Ramos (cell line): ENCODE measurements around the gene UBE2C.
"Not testable (repeated sequence)": the region's sequence is repeated elsewhere in the genome, so short reads cannot be mapped to it uniquely, and the experiment has no call there.

Experiments
- in situ Hi-C: fragments of 300-500 bp; cut with MboI; formaldehyde crosslinking; loops from one replicate; pipeline ENCODE4 v1.14.3; 2022; ENCODE audit warnings: low sequenced_read_pairs; ENCODE audit not compliant: unreplicated experiment

The UBE2C gene

DNA sequence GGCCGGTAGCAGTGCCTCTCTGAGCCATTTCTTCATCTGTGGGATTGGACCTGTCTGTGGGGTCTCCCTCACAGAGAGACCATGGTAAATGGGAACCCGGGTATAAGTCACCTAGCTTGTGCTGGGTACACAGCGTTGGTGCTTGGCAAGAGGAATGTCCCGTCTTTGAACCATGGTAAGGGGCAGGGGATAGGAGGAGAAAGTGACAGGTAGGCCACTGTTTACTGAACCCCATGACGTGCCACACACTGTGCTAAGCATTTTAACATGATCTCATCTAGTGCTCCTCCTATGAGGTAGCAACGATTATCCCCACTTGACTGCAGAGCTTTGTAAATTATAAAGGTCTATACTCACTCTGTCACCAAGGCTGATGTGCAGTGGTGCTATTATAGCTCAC, 15.3 kb downstream of the UBE2C start:
- in situ Hi-C loops, result no loop called here

- in situ Hi-C loops, result no loop called here
These were observed 16.1 kb downstream of the UBE2C start for GRCh38 chr20:45828589-45828988.

- in situ Hi-C loops, result not testable (repeated sequence)
These were observed 17.2 kb downstream of the UBE2C start for GRCh38 chr20:45829673-45830106.

DNA sequence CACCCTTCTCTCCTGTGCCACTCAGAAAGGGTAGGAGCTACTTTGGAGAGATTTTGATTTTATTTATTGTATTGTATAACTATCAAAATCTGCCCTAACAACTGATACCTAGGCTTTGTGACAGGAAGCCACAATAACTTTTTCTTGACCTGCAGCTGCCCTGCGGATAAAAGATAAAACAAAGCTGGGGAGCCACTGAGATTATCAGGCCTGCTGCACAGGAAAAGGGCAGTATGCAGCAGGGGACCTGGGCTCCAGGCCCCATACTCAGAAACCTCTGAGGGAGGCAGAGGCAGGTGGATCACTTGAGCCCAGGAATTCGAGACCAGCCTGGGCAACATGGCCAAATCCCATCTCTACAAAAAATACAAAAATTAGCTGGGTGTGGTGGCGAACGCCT, 20.2 kb downstream of the UBE2C start:
- in situ Hi-C loops, result no loop called here

- in situ Hi-C loops, result no loop called here
These were observed 20.8 kb downstream of the UBE2C start, which contains the start of gene SNX21 for GRCh38 chr20:45833030-45833882. Gene SNX21 (plus strand): TSS chr20:45833799. CDS start chr20:45833920, 121 bp downstream.

DNA sequence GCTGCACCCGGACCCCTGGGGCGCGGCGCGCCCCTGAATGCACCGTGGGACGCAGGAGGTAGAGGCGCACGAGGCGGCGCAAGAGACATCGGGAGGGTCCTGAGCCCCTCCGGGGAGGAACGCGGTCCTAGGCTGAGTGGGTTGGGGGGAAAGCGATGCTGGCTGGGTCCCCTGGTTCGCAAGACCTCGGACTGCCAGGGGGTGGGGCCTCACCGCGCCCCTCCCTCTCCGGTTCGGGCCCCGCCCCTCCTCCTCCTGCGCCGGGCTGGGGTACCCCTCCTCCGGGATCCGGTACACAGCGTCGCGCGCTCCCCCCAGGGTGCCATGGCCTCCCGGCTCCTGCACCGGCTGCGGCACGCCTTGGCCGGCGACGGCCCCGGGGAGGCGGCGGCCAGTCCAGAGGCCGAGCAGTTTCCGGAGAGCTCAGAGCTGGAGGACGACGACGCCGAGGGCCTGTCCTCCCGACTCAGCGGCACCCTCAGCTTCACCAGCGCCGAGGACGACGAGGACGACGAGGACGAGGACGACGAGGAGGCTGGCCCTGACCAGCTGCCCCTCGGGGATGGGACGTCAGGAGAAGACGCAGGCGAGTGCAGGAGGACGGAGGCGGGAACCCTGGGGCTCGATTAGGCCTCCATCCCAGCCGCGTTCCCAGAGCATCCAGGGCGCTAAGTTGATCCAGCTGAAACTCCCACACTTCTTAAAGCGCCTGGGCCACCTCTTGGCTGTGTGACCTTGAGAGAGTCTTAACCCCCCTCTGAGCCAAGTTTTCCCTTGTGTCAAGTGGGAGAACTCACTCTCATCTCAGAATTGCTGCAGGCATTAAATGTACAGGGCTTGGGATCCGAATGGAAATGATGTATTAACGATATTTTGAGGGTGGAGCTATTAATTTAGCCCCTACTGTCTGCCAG, 21.7 kb downstream of the UBE2C start:
- in situ Hi-C loops, result no loop called here

GRCh38 chr20:45834797-45835161, 22.3 kb downstream of the UBE2C start:
- in situ Hi-C loops, result no loop called here

GRCh38 chr20:45835329-45835765, 22.9 kb downstream of the UBE2C start:
- in situ Hi-C loops, result no loop called here

- in situ Hi-C loops, result no loop called here
These were observed 23.4 kb downstream of the UBE2C start for GRCh38 chr20:45835825-45836224.

GRCh38 chr20:45836841-45837240, 24.4 kb downstream of the UBE2C start:
- in situ Hi-C loops, result no loop called here

- in situ Hi-C loops, result no loop called here
These were observed 28.3 kb downstream of the UBE2C start for GRCh38 chr20:45840700-45841198.

DNA sequence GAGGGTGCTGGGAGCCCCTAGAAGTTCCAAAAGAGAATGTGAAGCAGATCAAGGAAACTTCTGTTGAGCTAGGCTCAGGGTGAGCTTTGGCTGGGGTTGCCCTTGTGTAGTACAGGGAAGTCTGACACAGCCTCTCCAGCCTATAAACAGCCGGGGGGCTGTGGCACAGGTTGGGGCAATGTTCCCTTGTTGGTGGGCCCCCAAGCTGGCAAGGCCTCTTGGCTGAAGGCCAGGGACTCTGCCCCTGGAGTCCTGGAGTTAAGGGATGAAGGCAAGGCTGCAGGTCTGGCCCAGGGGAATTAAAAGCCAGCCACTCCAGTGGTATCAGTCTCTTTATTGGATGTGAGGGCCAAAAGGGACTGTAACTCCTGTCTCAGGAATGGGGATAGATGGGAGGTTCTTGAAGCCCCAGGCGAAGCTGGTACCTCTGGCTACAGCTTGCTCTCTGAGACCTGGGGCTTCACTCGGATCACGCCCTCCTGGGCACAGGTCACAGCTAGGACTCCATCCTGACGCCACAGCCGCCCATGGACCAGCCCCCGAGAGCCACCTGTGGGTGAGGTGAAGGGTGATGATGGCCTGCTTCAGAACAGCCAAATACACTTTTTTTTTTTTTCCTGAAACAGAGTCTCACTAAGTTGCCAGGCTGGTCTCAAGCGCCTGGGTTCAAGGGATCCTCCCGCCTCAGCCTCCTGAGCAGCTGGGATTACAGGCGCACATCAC, 29.1 kb downstream of the UBE2C start:
- in situ Hi-C loops, result no loop called here

DNA sequence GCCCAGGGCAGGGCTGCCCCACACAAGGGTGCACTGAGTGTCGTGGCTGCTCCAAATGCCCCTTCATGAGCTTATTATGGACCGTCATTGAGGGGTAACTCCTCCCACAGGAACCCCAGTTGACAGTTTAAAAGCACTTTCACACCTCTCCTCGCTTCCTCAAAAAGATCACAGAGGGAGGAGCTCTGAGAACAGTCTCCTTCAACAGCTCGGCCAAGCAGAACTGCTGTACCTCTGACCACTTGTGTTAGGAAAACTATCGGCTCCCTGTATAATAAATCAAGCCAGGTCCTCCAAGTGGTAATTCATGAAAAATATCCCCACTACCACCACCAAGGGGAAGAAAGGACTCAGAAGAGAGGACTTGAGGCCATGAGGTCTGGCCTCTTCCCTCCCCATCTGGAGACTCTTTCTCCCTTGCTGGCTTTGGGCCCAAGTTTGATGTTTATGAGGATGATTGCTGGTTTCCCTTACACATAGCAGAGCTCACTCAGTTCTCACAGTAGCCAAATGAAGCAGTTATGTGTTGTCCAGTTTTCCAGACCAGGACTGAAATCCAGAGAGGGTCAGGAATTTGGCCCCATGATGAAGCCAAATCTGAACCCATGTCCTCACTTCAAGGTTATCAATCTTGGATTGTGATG, 29.8 kb downstream of the UBE2C start:
- in situ Hi-C loops, result no loop called here

DNA sequence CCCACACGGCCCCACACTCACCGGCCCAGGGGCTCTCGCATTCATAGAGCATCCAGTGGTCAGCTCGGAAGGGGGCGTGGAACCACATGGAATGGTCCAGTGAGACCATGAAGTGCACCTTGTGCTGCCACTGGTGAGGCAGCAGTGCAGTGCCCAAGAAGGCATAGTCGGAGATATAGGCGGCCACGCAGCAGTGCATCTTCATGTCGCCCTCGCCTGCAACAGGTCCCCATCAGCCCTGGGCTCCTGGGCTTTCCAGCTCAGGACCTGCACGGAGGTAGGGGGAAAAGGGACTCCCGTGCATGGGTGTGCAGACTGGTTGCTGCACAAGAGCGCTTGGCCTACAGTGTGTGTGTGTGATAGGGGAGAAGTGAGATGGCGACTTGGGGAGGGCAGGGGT, 31.1 kb downstream of the UBE2C start:
- in situ Hi-C loops, result no loop called here

DNA sequence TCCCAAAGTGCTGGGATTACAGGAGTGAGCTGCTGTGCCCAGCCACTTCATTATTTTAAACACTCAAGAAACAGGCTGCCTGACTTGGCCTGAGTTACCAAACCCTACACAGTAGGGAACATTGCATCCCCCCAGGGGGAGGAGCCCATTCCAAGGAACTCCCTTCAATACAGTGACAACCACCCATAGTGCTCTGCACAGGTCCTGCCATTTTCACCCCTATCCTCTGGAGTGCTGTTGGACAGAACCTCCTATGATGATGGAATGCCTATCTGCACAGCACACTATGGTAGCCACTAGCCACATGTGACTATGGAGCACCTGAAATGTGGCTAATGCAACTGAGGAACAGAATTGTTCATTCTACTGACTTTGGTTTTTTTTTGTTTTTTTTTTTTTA, 33.0 kb downstream of the UBE2C start:
- in situ Hi-C loops, result no loop called here

GRCh38 chr20:45848421-45848820, 36.0 kb downstream of the UBE2C start:
- in situ Hi-C loops, result no loop called here

DNA sequence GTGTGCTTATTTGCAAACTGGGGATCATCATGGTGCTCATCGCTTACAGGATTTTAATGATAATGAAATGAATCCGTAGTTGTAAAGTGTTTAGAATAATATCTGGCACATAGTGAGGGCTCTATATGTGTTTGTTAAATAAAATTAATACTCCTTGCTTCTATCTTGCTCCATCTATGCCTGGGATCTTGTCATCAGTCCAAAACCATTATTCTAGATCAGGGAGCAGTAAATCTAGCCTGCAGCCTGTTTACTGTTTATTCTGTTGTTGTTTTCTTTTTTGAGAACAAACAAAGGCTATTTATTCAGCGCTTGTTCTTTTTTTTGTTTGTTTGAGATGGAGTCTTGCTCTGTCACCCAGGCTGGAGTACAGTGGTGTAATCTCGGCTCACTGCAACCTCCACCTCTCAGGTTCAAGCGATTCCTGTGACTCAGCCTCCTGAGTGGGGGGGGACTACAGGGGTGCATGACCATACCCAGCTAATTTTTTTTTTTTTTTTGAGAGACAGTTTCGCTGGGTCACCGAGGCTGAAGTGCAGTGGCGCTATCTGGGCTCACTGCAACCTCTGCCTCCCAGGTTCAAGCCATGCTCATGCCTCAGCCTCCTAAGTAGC, 36.6 kb downstream of the UBE2C start:
- in situ Hi-C loops, result no loop called here

- in situ Hi-C loops, result no loop called here
These were observed 37.8 kb downstream of the UBE2C start for GRCh38 chr20:45850238-45850637.

GRCh38 chr20:45850926-45851325, 38.5 kb downstream of the UBE2C start:
- in situ Hi-C loops, result no loop called here
